CD14-positive monocyte (primary cell): Measurements from ENCODE around the gene JMJD6. TPM values are rescaled to one million over a fixed set of nuclear protein-coding genes. Genes with fewer than 3 reads are reported as not detected.

Experiments
- DNase-seq, 3 donors: peaks; one replicate each; pipeline ENCODE4 v3.0.0-alpha.2; 2011 to 2022
- H2AFZ ChIP-seq: 2 replicates; pipeline ENCODE4 v1.6.0; 2012; ENCODE audit warnings: mild to moderate bottlenecking, low read depth, low read length, inconsistent platforms; ENCODE audit not compliant: insufficient read depth, poor library complexity, severe bottlenecking
- H3K27ac ChIP-seq, 2 donors: 1 replicate in 1 of 2; 2 replicates in 1 of 2; pipeline ENCODE4 v1.5.1; 2012 to 2013; ENCODE audit warnings: low read length in 2 of 2, control low read depth in 1 of 2, inconsistent platforms in 1 of 2, low read depth in 1 of 2, mild to moderate bottlenecking in 1 of 2
- H3K27me3 ChIP-seq, 2 donors: one replicate each; pipeline versions ENCODE4 v1.6.0 to v1.6.1; 2011 to 2013; ENCODE audit warnings: low read length in 2 of 2; ENCODE audit not compliant: control insufficient read depth in 2 of 2, insufficient read depth in 2 of 2
- H3K36me3 ChIP-seq, 2 donors: replicated peaks in 1 of 2; 1 replicate in 1 of 2; 2 replicates in 1 of 2; pipeline versions ENCODE4 v1.5.1 to v1.6.1; 2012 to 2013; ENCODE audit warnings: low read length in 2 of 2, control low read depth in 1 of 2, inconsistent platforms in 1 of 2, mild to moderate bottlenecking in 1 of 2; ENCODE audit not compliant: insufficient read depth in 2 of 2, control insufficient read depth in 1 of 2
- H3K4me1 ChIP-seq, 2 donors: 1 replicate in 1 of 2; 2 replicates in 1 of 2; pipeline versions ENCODE4 v1.5.1 to v1.6.1; 2012 to 2013; ENCODE audit warnings: low read length in 2 of 2, control low read depth in 1 of 2, inconsistent platforms in 1 of 2, mild to moderate bottlenecking in 1 of 2, moderate library complexity in 1 of 2; ENCODE audit not compliant: insufficient read depth in 2 of 2, control insufficient read depth in 1 of 2
- H3K4me2 ChIP-seq: replicated peaks from 2 replicates; pipeline ENCODE3; 2012; ENCODE audit warnings: low read length, moderate library complexity, mild to moderate bottlenecking; ENCODE audit not compliant: poor library complexity, severe bottlenecking; ENCODE audit errors: extremely low read depth
- H3K4me3 ChIP-seq, 3 experiments: fragments of 200-600 bp in 1 of 3; sonication (generic) in 1 of 3; replicated peaks in 1 of 3; 1 replicate in 2 of 3; 2 replicates in 1 of 3; pipeline ENCODE4 v1.5.1; 2011 to 2013; ENCODE audit warnings: low read length in 3 of 3, mild to moderate bottlenecking in 3 of 3, control low read depth in 2 of 3, low read depth in 2 of 3, inconsistent platforms in 1 of 3, moderate library complexity in 1 of 3
- H3K79me2 ChIP-seq: 2 replicates; pipeline ENCODE4 v1.6.0; 2012; ENCODE audit warnings: mild to moderate bottlenecking, control low read depth, inconsistent platforms, low read length, moderate library complexity; ENCODE audit not compliant: insufficient read depth
- H3K9ac ChIP-seq: 2 replicates; pipeline ENCODE4 v1.6.0; 2017; ENCODE audit warnings: low read length, mild to moderate bottlenecking; ENCODE audit not compliant: insufficient read depth, poor library complexity, severe bottlenecking
- H3K9me3 ChIP-seq, 2 donors: replicated peaks in 1 of 2; 1 replicate in 1 of 2; 2 replicates in 1 of 2; pipeline versions ENCODE4 v1.5.1 to v1.6.1; 2012 to 2013; ENCODE audit warnings: low read length in 2 of 2, control low read depth in 1 of 2; ENCODE audit not compliant: control insufficient read depth in 1 of 2, insufficient read depth in 1 of 2
- H4K20me1 ChIP-seq: 2 replicates; pipeline ENCODE4 v1.6.0; 2012; ENCODE audit warnings: mild to moderate bottlenecking, low read length, control low read depth, moderate library complexity; ENCODE audit not compliant: insufficient read depth
- H3K27ac Mint-ChIP-seq, 7 donors: one replicate each; pipeline ENCODE4 v1.8.0; 2020; ENCODE audit warnings: mild to moderate bottlenecking in 7 of 7, mixed read lengths in 7 of 7, moderate library complexity in 6 of 7, inconsistent platforms in 2 of 7
- H3K27me3 Mint-ChIP-seq, 3 donors: one replicate each; pipeline ENCODE4 v1.8.0; 2021 to 2022; ENCODE audit warnings: low read depth in 3 of 3, mild to moderate bottlenecking in 3 of 3, mixed read lengths in 3 of 3, moderate library complexity in 3 of 3, inconsistent platforms in 1 of 3
- H3K36me3 Mint-ChIP-seq, 2 donors: one replicate each; pipeline ENCODE4 v1.8.0; 2020; ENCODE audit warnings: mixed read lengths in 2 of 2, inconsistent platforms in 1 of 2, mild to moderate bottlenecking in 1 of 2
- H3K4me1 Mint-ChIP-seq: one replicate; pipeline ENCODE4 v1.8.0; 2020; ENCODE audit warnings: mild to moderate bottlenecking, mixed read lengths
- H3K4me3 Mint-ChIP-seq, 2 donors: one replicate each; pipeline ENCODE4 v1.8.0; 2020; ENCODE audit warnings: mild to moderate bottlenecking in 2 of 2, mixed read lengths in 2 of 2, moderate library complexity in 1 of 2
- H3K9me3 Mint-ChIP-seq, 7 donors: one replicate each; pipeline ENCODE4 v1.8.0; 2020 to 2022; ENCODE audit warnings: mixed read lengths in 7 of 7, mild to moderate bottlenecking in 6 of 7, moderate library complexity in 6 of 7, inconsistent platforms in 2 of 7
- CTCF ChIP-seq: fragments of 200-600 bp; IDR thresholded peaks from one replicate; pipeline ENCODE4 v1.8.0; 2022; ENCODE audit warnings: antibody characterized with exemption, mild to moderate bottlenecking
- WGBS: methylation state at CpG from one replicate; pipeline ENCODE4 v1.1.5; 2013; ENCODE audit warnings: missing lambda C conversion rate; ENCODE audit not compliant: insufficient coverage; 5-methylcytosine and 5-hydroxymethylcytosine counted together
- intact Hi-C, 2 donors: fragments of 100-400 bp; cut with micrococcal nuclease; formaldehyde crosslinking; loops; one replicate each; pipeline versions ENCODE4 v1.15.0 to v1.15.1; 2023
- polyA plus RNA-seq, 3 donors: library from polyadenylated mRNA; depleted of rRNA in 1 of 3; unstranded in 2 of 3; stranded (reverse) in 1 of 3; fragments of 300-500 nt in 2 of 3; fragments of >200 nt in 1 of 3; fragmentation: Illumina TruSeq in 2 of 3; gene quantifications; 1 replicate in 2 of 3; 2 replicates in 1 of 3; pipeline ENCODE4 v1.2.3, GENCODE V29; 2012 to 2021

The JMJD6 gene
- polyA plus RNA-seq, 3 donors = 24.6 to 75.0 (median 26.2) TPM

- WGBS = 90% methylated on average over 15 of the region's 29 CpGs
- no peak overlapping the region for H2AFZ ChIP-seq
- peaks cover 15 to 19% of the 10 kb centered on the region in 2 donors for H3K36me3 ChIP-seq
- no peak overlapping the region for H3K27ac ChIP-seq
- intact Hi-C loops = loop anchor here in 1 of 2 donors (10.0 kb wide), 1 partner anchor 185 kb away; no protein-coding TSS in a partner anchor
- no peaks in the 10 kb centered on the region for H3K79me2 ChIP-seq
- peaks cover 17% of the 10 kb centered on the region for H4K20me1 ChIP-seq
- peaks cover 13 to 14% of the 10 kb centered on the region in 2 donors for H3K4me1 ChIP-seq
- no peak overlapping the region for H3K9ac ChIP-seq
- Mint-ChIP-seq H3K36me3 (peaks cover 25 to 29% of the 10 kb centered on the region in 2 donors), H3K9me3 (peaks cover 0 to 8% (median 2%) of the 10 kb centered on the region in 7 donors), H3K4me3 (peak overlapping the region; percentile 67 to 78), H3K27ac (peak overlapping the region in 2 of 7 donors; percentile 6 to 50), H3K27me3 (peaks cover 25 to 33% (median 26%) of the 10 kb centered on the region in 3 donors), H3K4me1 (peaks cover 14% of the 10 kb centered on the region)
- H3K4me2 ChIP-seq = no peak overlapping the region
- peaks cover 8 to 17% of the 10 kb centered on the region in 2 donors for H3K27me3 ChIP-seq
- DNase-seq = no peak
- no peak overlapping the region for H3K4me3 ChIP-seq
- no peaks in the 10 kb centered on the region for H3K9me3 ChIP-seq
- no peak for TF ChIP-seq CTCF
These were observed 17.1 kb downstream of the JMJD6 start for GRCh38 chr17:76709077-76709950.

- Histone ChIP-seq H2AFZ (no peak overlapping the region), H3K4me3 (no peak overlapping the region), H3K36me3 (peaks cover 5 to 7% of the 10 kb centered on the region in 2 donors), H3K4me1 (peaks cover 13 to 14% of the 10 kb centered on the region in 2 donors), H4K20me1 (peaks cover 8% of the 10 kb centered on the region), H3K4me2 (no peak overlapping the region), H3K79me2 (no peaks in the 10 kb centered on the region), H3K9ac (no peak overlapping the region), H3K27me3 (peaks cover 8 to 17% of the 10 kb centered on the region in 2 donors), H3K27ac (no peak overlapping the region), H3K9me3 (no peaks in the 10 kb centered on the region)
- H3K27ac Mint-ChIP-seq = peak overlapping the region in 1 of 7 donors; percentile 35
- no peak overlapping the region for H3K4me3 Mint-ChIP-seq
- 95% methylated on average over 6 of the region's 14 CpGs for WGBS
- peaks cover 14% of the 10 kb centered on the region for H3K4me1 Mint-ChIP-seq
- peaks cover 25 to 33% (median 30%) of the 10 kb centered on the region in 3 donors for H3K27me3 Mint-ChIP-seq
- TF ChIP-seq CTCF = no peak
- peaks cover 0 to 8% (median 2%) of the 10 kb centered on the region in 7 donors for H3K9me3 Mint-ChIP-seq
- intact Hi-C loops = loop anchor here in 1 of 2 donors (10.0 kb wide), 1 partner anchor 183 kb away; no protein-coding TSS in a partner anchor
- H3K36me3 Mint-ChIP-seq = peaks cover 14 to 18% of the 10 kb centered on the region in 2 donors
- no peak for DNase-seq
These were observed 18.2 kb downstream of the JMJD6 start for GRCh38 chr17:76707985-76708807.
